Ammon's horn (tissue), 1 donor: ENCODE results near the gene MTCL3.

Experiments used
- DNase-seq: peaks from one replicate; pipeline ENCODE4 v3.0.0-alpha.2; 2016; ENCODE audit warnings: low spot score

Gene MTCL3

GRCh38 chr6:127468936-127469335 is 50.2 kb downstream of the MTCL3 start:
- no peak for DNase-seq

GRCh38 chr6:127466416-127466815 is 52.7 kb downstream of the MTCL3 start:
- no peak for DNase-seq

- peak; percentile 87 for DNase-seq
Measured at GRCh38 chr6:127464881-127465459, 54.2 kb downstream of the MTCL3 start.

GRCh38 chr6:127464161-127464880 is 54.8 kb downstream of the MTCL3 start:
- no peak for DNase-seq

GRCh38 chr6:127463056-127463455 is 56.1 kb downstream of the MTCL3 start:
- DNase-seq = no peak

- DNase-seq = no peak
Measured at GRCh38 chr6:127462376-127462775, 56.8 kb downstream of the MTCL3 start.

- DNase-seq = no peak
Measured at GRCh38 chr6:127460465-127460864, 58.7 kb downstream of the MTCL3 start.

- DNase-seq = peak; percentile 60
Measured at GRCh38 chr6:127459231-127459641, 59.9 kb downstream of the MTCL3 start, which contains the start of gene KIAA0408. KIAA0408 (minus strand) TSS chr6:127459389; CDS start chr6:127453981, 5,408 bp downstream.

- peak; percentile 40 for DNase-seq
Measured at GRCh38 chr6:127458817-127459216, 60.3 kb downstream of the MTCL3 start.

- DNase-seq = no peak
Measured at GRCh38 chr6:127458222-127458621, 60.9 kb downstream of the MTCL3 start.

- DNase-seq = peak; percentile 51
Measured at GRCh38 chr6:127457456-127458064, 61.6 kb downstream of the MTCL3 start.

GRCh38 chr6:127456465-127456864 is 62.7 kb downstream of the MTCL3 start:
- DNase-seq = no peak

- DNase-seq = no peak
Measured at GRCh38 chr6:127453845-127454619, 65.1 kb downstream of the MTCL3 start.

GRCh38 chr6:127452803-127453202 is 66.3 kb downstream of the MTCL3 start:
- no peak for DNase-seq

GRCh38 chr6:127451388-127451787 is 67.7 kb downstream of the MTCL3 start:
- no peak for DNase-seq

GRCh38 chr6:127447780-127448179 is 71.4 kb downstream of the MTCL3 start:
- DNase-seq = no peak

- DNase-seq = no peak
Measured at GRCh38 chr6:127446356-127446755, 72.8 kb downstream of the MTCL3 start.

- DNase-seq = no peak
Measured at GRCh38 chr6:127441881-127442280, 77.3 kb downstream of the MTCL3 start.

- no peak for DNase-seq
Measured at GRCh38 chr6:127439718-127440117, 79.4 kb downstream of the MTCL3 start.

- DNase-seq = no peak
Measured at GRCh38 chr6:127436578-127437110, 82.5 kb downstream of the MTCL3 start.

- no peak for DNase-seq
Measured at GRCh38 chr6:127435626-127436220, 83.4 kb downstream of the MTCL3 start.

- DNase-seq = no peak
Measured at GRCh38 chr6:127434651-127435050, 84.5 kb downstream of the MTCL3 start.
